NB4 (cell line): Measurements from ENCODE around the gene TEX264.

Source experiments
- DNase-seq: peaks from one replicate; pipeline ENCODE4 v3.0.0; 2010; ENCODE audit warnings: low read depth
- H3K4me3 ChIP-seq: one replicate; pipeline ENCODE4 v1.5.1; 2011; ENCODE audit warnings: mild to moderate bottlenecking, low read depth, low read length, moderate library complexity
- CTCF ChIP-seq: IDR thresholded peaks from one replicate; pipeline ENCODE4 v1.5.1; 2012; ENCODE audit warnings: low read depth, low read length
- MAX ChIP-seq: IDR thresholded peaks from 2 replicates; pipeline ENCODE4 v1.6.1; 2011; ENCODE audit warnings: low read depth, low read length
- MYC ChIP-seq: IDR thresholded peaks from 2 replicates; pipeline ENCODE4 v1.6.1; 2011; ENCODE audit warnings: low read depth, low read length
- POLR2A ChIP-seq: IDR thresholded peaks from 2 replicates; pipeline ENCODE4 v1.6.1; 2011; ENCODE audit warnings: mild to moderate bottlenecking; ENCODE audit not compliant: insufficient read length; ENCODE audit errors: extremely low read depth

Gene TEX264

GRCh38 chr3:51703068-51703760 lies 32.2 kb downstream of the TEX264 start:
- no peak for DNase-seq
- TF ChIP-seq MYC, result no peak
- TF ChIP-seq POLR2A, result no peak
- no peak for TF ChIP-seq MAX
- no peak for TF ChIP-seq CTCF
- H3K4me3 ChIP-seq, result no peak overlapping the region

- DNase-seq, result peak; percentile 32
- no peak for TF ChIP-seq MYC
- no peak for TF ChIP-seq CTCF
- no peak for TF ChIP-seq POLR2A
- no peak for TF ChIP-seq MAX
- H3K4me3 ChIP-seq, result no peak overlapping the region
Observed at GRCh38 chr3:51703761-51704510, 32.9 kb downstream of the TEX264 start.

- DNase-seq, result no peak
- TF ChIP-seq MYC, result no peak
- H3K4me3 ChIP-seq, result no peak overlapping the region
Observed at GRCh38 chr3:51704511-51704950, 33.5 kb downstream of the TEX264 start.

GRCh38 chr3:51705276-51706020 lies 34.4 kb downstream of the TEX264 start:
- no peak overlapping the region for H3K4me3 ChIP-seq
- no peak for TF ChIP-seq MAX
- no peak for TF ChIP-seq POLR2A
- no peak for DNase-seq

- no peak overlapping the region for H3K4me3 ChIP-seq
- DNase-seq, result no peak
- no peak for TF ChIP-seq CTCF
- no peak for TF ChIP-seq POLR2A
- TF ChIP-seq MAX, result no peak
- TF ChIP-seq MYC, result no peak
Observed at GRCh38 chr3:51706021-51706485, 35.0 kb downstream of the TEX264 start.

GRCh38 chr3:51706788-51707731 lies 36.0 kb downstream of the TEX264 start, which contains the start of gene GRM2:
GRM2 (plus strand) TSS chr3:51707068; CDS start chr3:51708984, 1,916 bp downstream.
- DNase-seq, result no peak
- TF ChIP-seq MAX, result no peak
- H3K4me3 ChIP-seq, result no peak within 1 kb of the TSS
